Mucosa of descending colon (tissue), 3 donors: Measurements from ENCODE around the gene KANSL1L. TPM values are rescaled to one million over a fixed set of nuclear protein-coding genes. Genes with fewer than 3 reads are reported as not detected.

Experiments used
- ATAC-seq: fragments of 200-7000 bp; cut with Tn5 transposase; one replicate; pipeline ENCODE4 v1.9.1; 2020; ENCODE audit warnings: mild to moderate bottlenecking, moderate library complexity
- DNase-seq, 3 donors: peaks; one replicate each; pipeline ENCODE4 v3.0.0-alpha.2; 2020
- H3K36me3 ChIP-seq: fragments of 200-600 bp; one replicate; pipeline ENCODE4 v1.8.0; 2021; ENCODE audit warnings: low read depth, mild to moderate bottlenecking
- H3K4me1 ChIP-seq: fragments of 200-600 bp; one replicate; pipeline ENCODE4 v1.8.0; 2021; ENCODE audit warnings: low read depth, mild to moderate bottlenecking
- H3K4me3 ChIP-seq: fragments of 200-600 bp; one replicate; pipeline ENCODE4 v1.8.0; 2021; ENCODE audit warnings: mild to moderate bottlenecking
- H3K9me3 ChIP-seq: fragments of 200-600 bp; one replicate; pipeline ENCODE4 v1.8.0; 2021; ENCODE audit warnings: mild to moderate bottlenecking
- CTCF ChIP-seq: fragments of 200-600 bp; IDR thresholded peaks from one replicate; pipeline ENCODE4 v1.8.0; 2022; ENCODE audit warnings: antibody characterized with exemption, mild to moderate bottlenecking
- intact Hi-C, 2 donors: fragments of 100-400 bp; cut with DNase I in 1 of 2; cut with micrococcal nuclease in 1 of 2; formaldehyde crosslinking; loops; one replicate each; pipeline versions ENCODE4 v1.11.0 to v1.11.1; 2022; cut with DNase I, micrococcal nuclease
- total RNA-seq, 3 donors: library from RNA; stranded (reverse); fragmentation: NEBNext Ultra II Directional in 2 of 3; extraction: Animal tissue kit (Norgen Biotek cat#: 25700) in 2 of 3; gene quantifications; one replicate each; pipeline versions ENCODE4 v1.2.1 to v1.2.4, GENCODE V29; 2021 to 2023
- donor health status: DM: no; HTN: no; CAD: no; lungs with moderate emphysema.
- donor health status: DM: no; HTN: no; CAD: no.
- donor health status: DM: no; HTN: yes; CAD: no.

Gene KANSL1L
- total RNA-seq, 3 donors from 2014 or later = 6.8 to 29.2 (median 7.7) TPM

GRCh38 chr2:210034087-210034683 is 137.0 kb downstream of the KANSL1L start:
- DNase-seq (no peak), ATAC-seq (no peak)
- Histone ChIP-seq H3K4me1 (no peaks in the 10 kb centered on the region), H3K36me3 (no peaks in the 10 kb centered on the region), H3K4me3 (no peak overlapping the region), H3K9me3 (no peaks in the 10 kb centered on the region)
- TF ChIP-seq CTCF = no peak
- intact Hi-C loops = no loop called here

DNA sequence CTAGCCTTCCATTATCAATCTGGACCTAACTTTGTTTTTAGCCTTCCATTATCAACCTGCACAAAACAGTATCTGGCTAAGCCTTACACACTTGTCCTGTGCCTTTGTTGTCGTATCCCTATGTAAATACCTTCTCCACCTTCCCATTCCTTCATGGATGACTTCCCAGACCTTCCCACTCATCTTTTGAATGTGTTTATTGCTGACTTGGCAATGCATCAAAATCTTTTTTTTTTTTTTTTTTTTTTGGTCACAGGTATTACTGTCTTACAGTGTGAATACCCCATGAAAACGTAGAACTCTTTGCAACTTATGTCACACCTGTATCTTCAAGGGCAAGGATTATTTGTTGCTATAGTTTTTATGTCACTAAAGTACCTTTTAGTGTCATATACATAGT is 143.0 kb downstream of the KANSL1L start:
- intact Hi-C loops = no loop called here
- Histone ChIP-seq H3K9me3 (no peaks in the 10 kb centered on the region), H3K4me3 (no peak overlapping the region), H3K36me3 (no peaks in the 10 kb centered on the region), H3K4me1 (no peaks in the 10 kb centered on the region)
- TF ChIP-seq CTCF = no peak
- DNase-seq (no peak), ATAC-seq (no peak)

GRCh38 chr2:210027608-210028007 is 143.6 kb downstream of the KANSL1L start:
- Histone ChIP-seq H3K36me3 (no peaks in the 10 kb centered on the region), H3K9me3 (no peaks in the 10 kb centered on the region), H3K4me3 (no peak overlapping the region), H3K4me1 (no peaks in the 10 kb centered on the region)
- no peak for DNase-seq
- ATAC-seq = no peak
- no peak for TF ChIP-seq CTCF
- intact Hi-C loops = no loop called here

DNA sequence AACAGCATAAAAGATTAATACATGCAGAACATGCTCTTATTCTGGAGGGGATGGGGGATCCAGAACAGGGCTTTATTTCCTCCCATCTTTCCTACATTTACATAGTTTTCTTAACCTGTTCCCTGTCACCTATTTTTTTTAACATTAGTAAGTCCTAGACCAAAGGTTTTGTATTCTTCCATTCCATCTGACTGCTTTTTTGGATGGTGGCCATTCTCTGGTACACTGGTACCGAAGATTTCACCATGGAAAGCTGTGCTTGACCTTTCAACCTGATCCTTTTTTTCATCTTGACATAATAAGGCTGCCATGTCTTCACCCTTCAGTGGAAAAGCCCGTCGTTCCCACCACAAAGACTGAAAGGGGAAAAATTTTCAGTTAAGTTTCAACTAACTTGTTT is 148.4 kb downstream of the KANSL1L start:
- H3K36me3 ChIP-seq = no peaks in the 10 kb centered on the region
- H3K9me3 ChIP-seq = no peaks in the 10 kb centered on the region
- H3K4me1 ChIP-seq = no peaks in the 10 kb centered on the region
- no peak for ATAC-seq
- H3K4me3 ChIP-seq = no peak overlapping the region
- intact Hi-C loops = no loop called here
- no peak for DNase-seq
- TF ChIP-seq CTCF = no peak

DNA sequence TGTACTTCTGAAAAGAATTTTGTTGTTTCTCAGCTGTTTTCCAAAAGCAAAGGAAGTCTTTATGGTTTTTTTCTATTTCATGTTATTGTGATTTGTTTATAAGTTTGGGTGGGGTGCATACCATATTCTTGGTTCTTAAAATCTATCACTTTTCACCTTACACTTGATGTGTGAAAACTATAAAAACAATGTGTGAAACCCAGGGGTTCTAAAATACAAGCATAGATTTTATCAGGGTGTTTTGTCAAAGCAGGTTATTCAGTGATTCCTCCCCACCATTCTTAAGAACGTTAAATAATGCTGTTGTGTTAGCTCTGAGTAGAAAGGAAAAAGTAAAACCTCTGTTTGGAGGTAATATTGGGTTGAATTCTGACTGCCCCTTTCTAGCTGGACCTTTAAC is 151.1 kb downstream of the KANSL1L start:
- H3K36me3 ChIP-seq = no peaks in the 10 kb centered on the region

More for the DNA sequence above, 151.1 kb downstream of the KANSL1L start:
- no peaks in the 10 kb centered on the region for H3K9me3 ChIP-seq
- no peaks in the 10 kb centered on the region for H3K4me1 ChIP-seq
- no peak for TF ChIP-seq CTCF
- ATAC-seq (no peak), DNase-seq (no peak)
- H3K4me3 ChIP-seq = no peak overlapping the region
- intact Hi-C loops = no loop called here
